Sciatic nerve (tissue), 2 donors: ENCODE data around the gene DHCR7. TPM values are rescaled to one million over a fixed set of nuclear protein-coding genes. Genes with fewer than 3 reads are reported as not detected.

Experiments used
- ATAC-seq: fragments of 200-7000 bp; cut with Tn5 transposase; one replicate; pipeline ENCODE4 v1.9.1; 2020; ENCODE audit warnings: mild to moderate bottlenecking, moderate library complexity
- DNase-seq: peaks from one replicate; pipeline ENCODE4 v3.0.0-alpha.2; 2020; ENCODE audit warnings: low spot score
- intact Hi-C: fragments of 100-400 bp; cut with DNase I; formaldehyde crosslinking; loops from one replicate; pipeline ENCODE4 v1.14.2; 2022
- total RNA-seq: library from RNA; stranded (reverse); fragmentation: NEBNext Ultra II Directional; extraction: Animal tissue kit (Norgen Biotek cat#: 25700); gene quantifications from one replicate; pipeline ENCODE4 v1.2.1, GENCODE V29; 2021
- donor health status: DM: no; HTN: no; CAD: no.
- donor health status: DM: no; HTN: no; CAD: no.

DHCR7 gene
- total RNA-seq, 1 donor from 2014 or later = 49.8 TPM

- no peak for DNase-seq
- intact Hi-C loops = no loop called here
- ATAC-seq = no peak
Measured at GRCh38 chr11:71459767-71460320, 11.7 kb upstream of the DHCR7 start.

DNA sequence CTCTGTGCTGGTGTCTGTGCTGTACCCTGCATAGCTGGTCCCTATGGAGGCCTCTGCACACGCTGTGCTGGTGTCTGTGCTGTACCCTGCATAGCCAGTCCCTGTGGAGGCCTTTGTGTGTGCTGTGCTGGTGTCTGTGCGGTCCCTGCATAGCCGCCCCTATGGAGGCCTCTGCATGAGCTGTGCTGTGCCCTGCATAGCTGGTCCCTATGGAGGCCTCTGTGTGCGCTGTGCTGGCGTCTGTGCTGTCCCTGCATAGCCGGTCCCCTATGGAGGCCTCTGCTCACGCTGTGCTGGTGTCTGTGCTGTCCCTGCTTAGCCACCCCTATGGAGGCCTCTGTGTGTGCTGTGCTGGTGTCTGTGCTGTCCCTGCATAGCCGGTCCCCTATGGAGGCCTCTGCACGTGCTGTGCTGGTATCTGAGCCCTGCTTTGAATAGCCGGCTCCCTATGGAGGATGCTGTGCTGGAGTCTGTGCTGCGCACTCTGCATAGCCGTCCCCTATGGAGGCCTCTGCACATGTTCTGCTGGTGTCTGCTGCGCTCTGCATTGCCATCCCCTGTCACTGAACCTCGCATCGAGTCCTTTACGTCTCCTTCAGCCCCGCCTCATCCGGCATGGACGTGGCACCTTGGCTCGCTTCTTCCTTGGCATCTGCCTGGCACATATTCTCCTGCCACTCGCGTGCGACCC is 11.0 kb upstream of the DHCR7 start:
- intact Hi-C loops = no loop called here
- DNase-seq (no peak), ATAC-seq (no peak)

GRCh38 chr11:71458146-71459070 is 10.2 kb upstream of the DHCR7 start:
- intact Hi-C loops = no loop called here
- ATAC-seq = no peak
- no peak for DNase-seq

GRCh38 chr11:71456831-71457230 is 8.6 kb upstream of the DHCR7 start:
- intact Hi-C loops = no loop called here
- no peak for DNase-seq

GRCh38 chr11:71456294-71456693 is 8.1 kb upstream of the DHCR7 start:
- DNase-seq (no peak), ATAC-seq (no peak)
- intact Hi-C loops = no loop called here

More at GRCh38 chr11:71456831-71457230, 8.6 kb upstream of the DHCR7 start:
- ATAC-seq = no peak

GRCh38 chr11:71454470-71455113 is 6.4 kb upstream of the DHCR7 start:
- DNase-seq (no peak), ATAC-seq (no peak)
- intact Hi-C loops = no loop called here

DNA sequence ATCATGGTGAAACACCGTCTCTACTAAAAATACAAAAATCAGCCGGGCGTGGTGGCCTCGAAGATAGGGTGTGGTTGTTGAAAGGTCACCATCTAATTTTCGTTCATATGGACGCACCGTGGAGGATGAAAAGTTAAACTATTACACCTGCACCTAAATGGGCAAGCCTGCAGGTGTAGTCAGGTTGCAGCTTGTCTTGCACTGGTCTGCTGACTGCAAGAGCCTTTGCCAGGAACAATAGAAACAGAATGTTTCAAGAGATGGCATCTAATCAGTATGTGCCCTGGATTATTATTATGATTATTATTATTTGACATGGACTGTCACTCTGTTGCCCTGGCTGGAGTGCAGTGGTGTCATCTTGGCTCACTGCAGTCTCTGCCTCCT is 5.7 kb upstream of the DHCR7 start:
- intact Hi-C loops = no loop called here
- DNase-seq = no peak
- ATAC-seq = no peak

DNA sequence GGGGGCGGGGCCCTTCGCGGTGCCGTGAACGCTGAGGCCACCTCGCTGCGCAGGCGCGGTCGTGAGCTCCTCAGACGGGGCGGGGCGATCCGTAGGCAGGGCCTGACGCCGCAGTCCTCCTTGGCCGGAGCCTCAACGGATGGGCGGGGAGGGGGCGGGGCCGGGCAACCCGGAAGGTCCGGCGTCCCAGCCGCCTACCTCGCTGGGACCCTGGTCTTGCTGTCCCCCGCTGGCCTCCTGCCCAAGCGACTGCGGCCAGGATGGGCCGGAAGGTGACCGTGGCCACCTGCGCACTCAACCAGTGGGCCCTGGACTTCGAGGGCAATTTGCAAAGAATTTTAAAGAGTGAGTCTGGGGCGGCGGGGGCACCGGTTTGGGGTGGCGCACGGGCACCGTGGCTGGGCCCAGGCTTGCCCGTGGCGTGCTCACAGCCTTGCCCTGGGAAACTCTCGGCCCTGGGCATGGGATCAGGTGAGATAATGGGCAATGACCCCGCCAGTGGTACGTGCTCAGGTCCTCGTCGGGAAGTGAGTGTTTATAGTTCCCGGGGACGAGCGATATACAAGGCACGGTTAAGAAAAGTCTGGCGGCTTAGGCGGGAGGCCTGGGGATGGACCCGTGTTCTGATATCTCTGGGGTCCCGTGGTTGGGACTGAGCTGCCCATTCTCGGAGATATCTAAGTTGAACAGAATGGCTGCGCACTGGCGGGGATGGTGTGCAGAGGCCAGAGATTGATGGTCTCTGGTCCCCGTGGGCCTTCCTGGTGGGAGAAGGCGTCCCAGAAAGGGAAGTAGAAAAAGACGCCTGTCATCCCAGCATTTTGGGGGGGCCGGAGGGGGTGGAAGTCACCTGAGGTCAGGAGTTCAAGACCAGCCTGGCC is 5.1 kb upstream of the DHCR7 start, which contains the start of gene NADSYN1:
Gene NADSYN1 (plus strand): TSS at position 167 of the 881 bp plus-strand sequence. CDS start 94 bp downstream, at position 261.
- ATAC-seq = peak; percentile 95
- intact Hi-C loops = no loop called here
- DNase-seq = peak; percentile 99

GRCh38 chr11:71452199-71453036 is 4.2 kb upstream of the DHCR7 start:
- DNase-seq (no peak), ATAC-seq (no peak)
- intact Hi-C loops = no loop called here

GRCh38 chr11:71451596-71452198 is 3.5 kb upstream of the DHCR7 start:
- DNase-seq = peak; percentile 61
- intact Hi-C loops = no loop called here
- no peak for ATAC-seq

DNA sequence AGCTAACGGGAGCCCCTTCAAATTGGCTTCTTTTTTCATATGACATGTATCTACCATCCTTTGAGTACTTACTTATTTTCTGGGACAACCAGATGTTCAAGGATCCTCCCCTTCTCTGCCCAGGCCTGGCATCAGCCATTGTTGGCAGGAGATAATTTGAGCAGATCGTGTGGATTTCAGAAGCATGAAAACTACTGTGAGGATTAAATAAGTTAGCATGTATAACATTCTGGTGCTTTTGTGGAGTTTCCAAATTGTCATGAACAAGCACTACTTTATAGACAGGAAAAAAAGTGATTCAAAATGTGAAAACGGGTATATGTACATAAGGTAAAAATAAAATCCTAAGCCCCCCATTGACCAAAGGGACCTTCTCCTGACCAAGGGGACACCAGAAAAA is 2.7 kb upstream of the DHCR7 start:
- intact Hi-C loops = no loop called here
- ATAC-seq (no peak), DNase-seq (peak; percentile 22)

DNA sequence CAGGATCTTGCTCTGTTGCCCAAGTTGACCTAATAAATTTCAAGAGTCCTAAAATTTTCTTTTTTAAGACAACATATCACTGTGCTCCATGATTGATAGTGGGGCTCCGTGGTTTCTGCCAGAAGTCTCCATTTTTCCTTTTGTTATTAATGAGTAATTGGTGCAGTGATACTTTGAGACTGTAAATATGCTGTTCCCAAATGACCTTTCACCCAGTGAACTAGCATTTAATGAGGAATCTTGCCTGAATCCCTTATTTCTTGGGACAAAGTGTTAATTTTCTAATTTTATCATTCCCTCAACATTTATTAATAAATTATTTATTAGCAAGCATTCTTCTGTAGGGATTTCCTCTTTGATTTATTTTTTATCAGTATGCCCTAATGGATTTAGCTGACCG is 2.3 kb upstream of the DHCR7 start:
- DNase-seq = no peak
- ATAC-seq = no peak
- intact Hi-C loops = no loop called here

DNA sequence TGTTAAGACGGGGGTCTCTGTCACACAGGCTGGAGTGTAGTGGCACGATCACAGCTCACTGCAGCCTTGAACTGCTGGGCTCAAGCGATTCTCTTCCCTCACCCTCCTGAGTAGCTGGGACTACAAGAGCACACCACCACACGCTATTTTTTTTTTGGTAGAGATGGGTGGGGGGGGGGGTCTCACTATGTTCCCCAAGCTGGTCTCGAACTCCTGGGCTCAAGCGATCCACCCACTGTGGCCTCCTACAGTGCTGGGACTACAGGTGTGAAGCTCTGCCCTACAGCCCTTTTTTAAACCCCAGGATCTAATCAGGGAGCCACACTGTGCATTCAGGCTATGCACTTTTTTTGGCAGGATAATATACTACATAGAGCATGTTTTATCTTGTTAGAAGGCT is 1.4 kb upstream of the DHCR7 start:
- intact Hi-C loops = no loop called here
- DNase-seq (peak; percentile 17), ATAC-seq (no peak)

- peak; percentile 41 for ATAC-seq
- peak; percentile 76 for DNase-seq
- intact Hi-C loops = no loop called here
Measured at GRCh38 chr11:71447791-71448256, 369 bp downstream of the DHCR7 start.

DNA sequence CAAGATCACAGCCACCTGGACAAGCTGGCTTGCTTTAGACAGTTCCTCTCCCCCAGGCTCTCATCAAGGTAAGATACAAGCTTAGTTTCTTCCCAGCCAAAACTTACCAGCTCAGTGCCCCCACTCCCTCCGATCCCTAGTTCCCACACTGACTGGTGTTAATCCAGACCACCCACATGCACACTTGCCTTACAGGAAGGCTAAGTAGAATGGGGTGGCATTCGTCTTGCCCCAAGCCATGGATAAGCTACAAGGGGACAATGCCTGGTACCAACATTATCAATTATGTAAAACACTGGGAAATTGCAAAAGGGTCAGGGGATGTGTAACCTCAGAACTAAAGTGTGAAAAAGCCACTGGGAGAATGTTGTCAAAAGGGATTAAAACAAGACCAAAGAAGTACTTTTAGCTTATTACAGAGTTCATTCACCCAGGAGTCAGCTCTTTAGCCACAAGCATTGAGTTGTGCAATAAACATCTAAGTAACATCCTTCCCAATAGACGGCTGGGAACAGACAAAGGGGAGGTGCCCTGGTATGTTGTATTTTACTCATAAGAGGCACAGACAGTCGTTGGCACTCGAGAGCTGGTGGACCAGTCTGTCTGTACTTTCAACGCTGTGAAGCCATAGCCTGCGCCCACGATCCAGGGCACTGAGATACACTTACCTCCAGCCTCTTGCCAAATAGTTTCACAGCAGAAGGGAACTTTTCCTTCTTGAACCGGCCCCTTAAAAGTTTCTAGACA is 1.1 kb downstream of the DHCR7 start:
- intact Hi-C loops = no loop called here
- peak; percentile 72 for ATAC-seq
- no peak for DNase-seq

DNA sequence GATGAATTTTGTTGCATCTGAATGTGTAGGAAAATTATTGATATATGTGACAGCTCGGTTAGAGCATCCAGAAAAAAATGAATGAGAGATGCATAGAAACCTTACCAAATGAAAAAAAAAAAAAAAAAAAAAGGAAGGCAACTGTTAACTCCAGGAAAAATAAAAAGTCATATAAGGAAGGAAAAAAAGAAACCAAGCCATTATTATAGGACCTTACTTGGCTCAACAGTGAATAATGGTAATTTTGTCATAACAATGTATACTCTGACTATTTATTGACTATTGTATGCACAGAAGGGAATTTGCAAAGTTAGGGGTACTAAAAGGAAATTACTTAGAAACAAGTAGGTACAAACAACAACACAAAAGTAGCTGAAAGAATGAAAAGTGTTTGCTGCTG is 2.0 kb downstream of the DHCR7 start:
- DNase-seq (no peak), ATAC-seq (no peak)
- intact Hi-C loops = no loop called here
